ENCODE results near the gene SLC35B2. TPM values are rescaled to one million over a fixed set of nuclear protein-coding genes. Genes with fewer than 3 reads are reported as not detected.

SLC35B2 gene
- polyA plus RNA-seq, 10 donors, result 27.1 to 40.4 (median 32.4) TPM

Other genes starting within 250 kb of the SLC35B2 start
- 10 to 100 TPM; 27.1 to 44.5 (median 35.2) TPM for gene MRPL14, start 130.1 kb downstream of the SLC35B2 start, polyA plus RNA-seq (ENCODE audit: insufficient read length in 10 of 10)
- gene TMEM63B, start 130.0 kb downstream of the SLC35B2 start, polyA plus RNA-seq (ENCODE audit: insufficient read length in 10 of 10), result 10 to 100 TPM; 14.2 to 20.5 (median 16.8) TPM
- gene CAPN11, start 98.7 kb downstream of the SLC35B2 start, polyA plus RNA-seq (ENCODE audit: insufficient read length in 10 of 10), result under 1 TPM in 8 of 10 donors, not detected in 2; 0.18 to 0.77 (median 0.41) TPM
- gene MYMX, start 40.6 kb downstream of the SLC35B2 start, polyA plus RNA-seq (ENCODE audit: insufficient read length in 10 of 10), result 10 to 100 TPM; 17.2 to 24.8 (median 20.0) TPM
- gene SLC29A1, start 33.9 kb downstream of the SLC35B2 start, polyA plus RNA-seq (ENCODE audit: insufficient read length in 10 of 10), result 10 to 100 TPM; 54.7 to 89.9 (median 71.6) TPM
- 1,000 to 10,000 TPM in 4 of 10 donors, 100 to 1,000 TPM in 6; 766 to 1,108 (median 944) TPM for gene HSP90AB1, start 10.4 kb downstream of the SLC35B2 start, polyA plus RNA-seq (ENCODE audit: insufficient read length in 10 of 10)
- gene NFKBIE, start 8.0 kb upstream of the SLC35B2 start, polyA plus RNA-seq (ENCODE audit: insufficient read length in 10 of 10), result 1 to 10 TPM; 4.0 to 6.5 (median 4.9) TPM
- 1 to 10 TPM in 1 of 10 donors, under 1 TPM in 9; 0.07 to 1.1 (median 0.33) TPM for gene TMEM151B, start 12.9 kb upstream of the SLC35B2 start, polyA plus RNA-seq (ENCODE audit: insufficient read length in 10 of 10)
- 10 to 100 TPM in 1 of 10 donors, 1 to 10 TPM in 9; 7.1 to 10.1 (median 8.2) TPM for gene AARS2, start 55.8 kb upstream of the SLC35B2 start, polyA plus RNA-seq (ENCODE audit: insufficient read length in 10 of 10)
- gene SPATS1, start 85.1 kb upstream of the SLC35B2 start, polyA plus RNA-seq (ENCODE audit: insufficient read length in 10 of 10), result not detected
- 10 to 100 TPM; 22.0 to 31.3 (median 25.8) TPM for gene CDC5L, start 130.2 kb upstream of the SLC35B2 start, polyA plus RNA-seq (ENCODE audit: insufficient read length in 10 of 10)

All from muscle of back (tissue), 10 donors.